ENCODE measurements around the gene TMCC2. TPM values are rescaled to one million over a fixed set of nuclear protein-coding genes. Genes with fewer than 3 reads are reported as not detected.
A peak's percentile ranks its signal among the peaks of the same experiment; 100 is the strongest.

Gene TMCC2
- total and polyA plus RNA-seq, 2 of the 8 experiments (the other 6 are each of a cell fraction or from before 2014, with no cell fraction given) = 6.7 to 6.8 TPM

DNA sequence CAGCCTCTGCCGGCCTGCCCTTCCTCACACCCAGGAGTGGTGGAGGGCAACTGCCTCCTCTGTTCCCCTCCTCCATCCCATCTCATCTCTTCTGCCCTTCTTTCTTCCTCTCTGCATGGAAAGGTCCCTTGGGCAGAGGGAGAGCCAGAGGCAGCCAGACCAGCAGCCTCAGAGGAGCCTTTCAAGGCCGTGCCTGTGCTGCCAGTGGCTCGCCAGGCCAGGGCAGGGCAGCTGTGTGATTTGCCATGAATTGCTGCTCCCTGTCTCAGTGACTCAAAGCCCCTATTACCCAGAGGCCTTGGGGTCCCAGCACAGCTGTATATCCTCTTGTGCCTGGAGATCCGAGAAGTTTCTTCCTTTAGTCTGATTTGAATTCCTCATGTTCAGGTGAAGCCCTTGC, 21.9 kb downstream of the TMCC2 start:
- Histone ChIP-seq H3K9ac (replicated peaks in 1 of 4; ENCODE audit: extremely low read depth in 1 of 4, low read depth in 3 of 4, low read length in 3 of 4) (no peak overlapping the region; a peak in 1 of 7 replicates), H3K27me3 (replicated peaks in 1 of 4; ENCODE audit: control insufficient read depth in 3 of 4, extremely low read depth in 1 of 4, insufficient read depth in 3 of 4, low read length in 3 of 4) (no peaks in the 10 kb centered on the region), H2AFZ (ENCODE audit: low read length) (no peak overlapping the region), H3K79me1 (ENCODE audit: low read depth, low read length) (no peaks in the 10 kb centered on the region), H3K14ac (ENCODE audit: insufficient read length) (no peak overlapping the region), H2BK5ac (ENCODE audit: low read depth, low read length) (no peak overlapping the region), H2BK20ac (ENCODE audit: low read length) (no peak overlapping the region), H4K5ac (ENCODE audit: insufficient read length, low read depth, low read length) (no peak overlapping the region), H2BK12ac (ENCODE audit: low read depth, low read length) (no peak overlapping the region), H2BK15ac (ENCODE audit: low read length) (no peak overlapping the region), H4K20me1 (replicated peaks in 1 of 2; ENCODE audit: control insufficient read depth in 1 of 2, insufficient read depth in 2 of 2, low read length in 2 of 2) (no peaks in the 10 kb centered on the region), H3K23ac (ENCODE audit: insufficient read length) (no peak overlapping the region), H3K79me2 (ENCODE audit: control insufficient read depth in 1 of 2, insufficient read depth in 2 of 2, low read length in 2 of 2) (no peaks in the 10 kb centered on the region), H3K56ac (replicated peaks; ENCODE audit: insufficient read length, low read depth, low read length) (no peak overlapping the region), H4K8ac (ENCODE audit: extremely low read depth, insufficient read depth, low read length) (peak overlapping the region; percentile 43; the same call in 1 of the 2 replicates), H3K36me3 (ENCODE audit: control insufficient read depth in 2 of 4, insufficient read depth in 4 of 4, low read length in 3 of 4) (no peaks in the 10 kb centered on the region), H2AK5ac (ENCODE audit: low read depth, low read length) (no peak overlapping the region), H3K18ac (ENCODE audit: extremely low read depth, low read length) (no peak overlapping the region), H3K4me3 (ENCODE audit: extremely low read depth in 1 of 4, insufficient read depth in 2 of 4, low read depth in 3 of 4, low read length in 4 of 4) (no peak overlapping the region), H3K27ac (ENCODE audit: low read depth, low read length) (no peak overlapping the region), H3K4me2 (ENCODE audit: insufficient read depth in 1 of 2, low read depth in 2 of 2, low read length in 2 of 2) (no peak overlapping the region), H3K4me1 (replicated peaks in 1 of 4; ENCODE audit: control insufficient read depth in 3 of 4, insufficient read depth in 4 of 4, low read length in 3 of 4) (peaks cover 0 to 6% (median 2%) of the 10 kb centered on the region in 4 experiments; a peak in 5 of 7 replicates), H2BK120ac (replicated peaks; ENCODE audit: low read depth, low read length) (no peak overlapping the region), H4K91ac (replicated peaks; ENCODE audit: insufficient read length, low read length) (no peak overlapping the region), H3K9me3 (ENCODE audit: insufficient read depth in 2 of 2, low read depth in 1 of 2, low read length in 1 of 2) (no peaks in the 10 kb centered on the region), H3K23me2 (ENCODE audit: low read depth, low read length) (no peaks in the 10 kb centered on the region), H3K4ac (replicated peaks; ENCODE audit: insufficient read length, low read depth, low read length) (no peak overlapping the region)
- 73% methylated on average over 3 of the region's 4 CpGs; no CpG with 5 or more reads in 1 of the 2 experiments for WGBS, 2 experiments (ENCODE audit: extremely low coverage in 1 of 2, insufficient coverage in 1 of 2, insufficient read length in 1 of 2, insufficient replicate concordance in 2 of 2, low coverage in 1 of 2, low lambda C conversion rate in 2 of 2, missing lambda C conversion rate in 1 of 2)
- FAIRE-seq = no peak
- ChIA-PET POLR2A (ENCODE audit: partially characterized antibody) (interaction anchor here (1.7 kb wide), 1 partner anchor 9 kb away, joined by 4 read pairs; no protein-coding TSS in a partner anchor), CTCF (ENCODE audit: partially characterized antibody) (interaction anchor here (37.6 to 42.6 kb wide), 3 partner anchors 6 to 75 kb away, joined by 1035 to 2424 read pairs (median 1035); partner anchors contain the start of genes KLHDC8A, NUAK2 and TMCC2)
- DNase-seq (ENCODE audit: low read depth in 1 of 2, low spot score in 2 of 2) = no peak
- no peak for TF ChIP-seq E2F6 (IDR thresholded peaks at IDR 0.05)
- no peak for TF ChIP-seq ZNF274 (IDR thresholded peaks at IDR 0.05; ENCODE audit: borderline replicate concordance, extremely low read depth, low read length)
- no peak for TF ChIP-seq EP300 (IDR thresholded peaks at IDR 0.05; ENCODE audit: borderline replicate concordance in 1 of 2, low read depth in 2 of 2, low read length in 2 of 2)
- TF ChIP-seq ATF2 (IDR thresholded peaks at IDR 0.05; ENCODE audit: low read length) = no peak
- no peak for TF ChIP-seq TEAD4 (IDR thresholded peaks at IDR 0.05; ENCODE audit: low read depth, low read length)
- no peak for TF ChIP-seq MAX (IDR thresholded peaks at IDR 0.05)
- TF ChIP-seq, protein P1, sequence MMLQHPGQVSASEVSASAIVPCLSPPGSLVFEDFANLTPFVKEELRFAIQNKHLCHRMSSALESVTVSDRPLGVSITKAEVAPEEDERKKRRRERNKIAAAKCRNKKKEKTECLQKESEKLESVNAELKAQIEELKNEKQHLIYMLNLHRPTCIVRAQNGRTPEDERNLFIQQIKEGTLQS (IDR thresholded peaks at IDR 0.05; ENCODE audit: insufficient read depth, low read depth, low read length) = no peak

Measured in H1 (cell line).